H1 (cell line): Measurements from ENCODE around the gene ZNF597. TPM values are rescaled to one million over a fixed set of nuclear protein-coding genes. Genes with fewer than 3 reads are reported as not detected.

ENCODE experiments used
- CTCF ChIA-PET: fragments of 300-600 bp; sonication (Branson Sonifier 250); formaldehyde crosslinking; loops from one replicate; lab custom pipeline; 2021; ENCODE audit not compliant: partially characterized antibody; lab: Charles Lee
- POLR2A ChIA-PET: fragments of 300-600 bp; sonication (Branson Sonifier 250); formaldehyde crosslinking; loops from one replicate; lab custom pipeline; 2021; ENCODE audit warnings: inconsistent platforms; ENCODE audit not compliant: partially characterized antibody; lab: Charles Lee
- DNase-seq, 2 experiments: peaks; one replicate each; pipeline versions ENCODE4 v3.0.0 to v3.0.0-alpha.2; 2010 to 2022; ENCODE audit warnings: low spot score in 2 of 2, low read depth in 1 of 2, mixed read lengths in 1 of 2
- FAIRE-seq: peaks from 2 replicates; lab custom pipeline; 2011; peaks lifted over from hg19 to GRCh38; lab: Jason Lieb, UNC
- H2AFZ ChIP-seq: 2 replicates; pipeline ENCODE4 v1.8.1; 2012; ENCODE audit warnings: low read length, inconsistent platforms
- H2AK5ac ChIP-seq: 2 replicates; pipeline ENCODE4 v1.6.1; 2013; ENCODE audit warnings: low read depth, low read length
- H2BK120ac ChIP-seq: replicated peaks from 2 replicates; pipeline ENCODE3; 2013; ENCODE audit warnings: low read depth, low read length, inconsistent platforms
- H2BK12ac ChIP-seq: 2 replicates; pipeline ENCODE4 v1.6.1; 2013; ENCODE audit warnings: low read depth, low read length
- H2BK15ac ChIP-seq: 2 replicates; pipeline ENCODE4 v1.6.1; 2013; ENCODE audit warnings: low read length
- H2BK20ac ChIP-seq: 2 replicates; pipeline ENCODE4 v1.6.1; 2013; ENCODE audit warnings: low read length
- H2BK5ac ChIP-seq: 2 replicates; pipeline ENCODE4 v1.6.1; 2013; ENCODE audit warnings: low read depth, low read length
- H3K14ac ChIP-seq: 2 replicates; pipeline ENCODE4 v1.6.1; 2013; ENCODE audit warnings: inconsistent platforms; ENCODE audit not compliant: insufficient read length
- H3K18ac ChIP-seq: 2 replicates; pipeline ENCODE4 v1.6.1; 2013; ENCODE audit warnings: low read length; ENCODE audit errors: extremely low read depth
- H3K23ac ChIP-seq: 2 replicates; pipeline ENCODE4 v1.6.1; 2013; ENCODE audit warnings: inconsistent platforms; ENCODE audit not compliant: insufficient read length
- H3K23me2 ChIP-seq: 2 replicates; pipeline ENCODE4 v1.6.1; 2013; ENCODE audit warnings: low read depth, low read length
- H3K27ac ChIP-seq: 2 replicates; pipeline ENCODE4 v1.6.1; 2011; ENCODE audit warnings: low read depth, low read length, inconsistent platforms
- H3K27me3 ChIP-seq, 4 experiments: replicated peaks in 1 of 4; 1 replicate in 1 of 4; 2 replicates in 3 of 4; pipeline versions ENCODE4 v1.6.1 to v1.8.1; 2011 to 2013; ENCODE audit warnings: low read length in 3 of 4, mild to moderate bottlenecking in 3 of 4, inconsistent platforms in 2 of 4, mixed read lengths in 2 of 4, moderate library complexity in 1 of 4; ENCODE audit not compliant: control insufficient read depth in 3 of 4, insufficient read depth in 3 of 4; ENCODE audit errors: extremely low read depth in 1 of 4
- H3K36me3 ChIP-seq, 4 experiments: 2 replicates each; pipeline versions ENCODE4 v1.6.1 to v1.8.1; 2011 to 2013; ENCODE audit warnings: mild to moderate bottlenecking in 4 of 4, low read length in 3 of 4, moderate library complexity in 2 of 4, control low read depth in 1 of 4, inconsistent platforms in 1 of 4; ENCODE audit not compliant: insufficient read depth in 4 of 4, control insufficient read depth in 2 of 4
- H3K4ac ChIP-seq: replicated peaks from 2 replicates; pipeline ENCODE3; 2013; ENCODE audit warnings: low read length, low read depth, mixed read lengths, inconsistent platforms; ENCODE audit not compliant: insufficient read length
- H3K4me1 ChIP-seq, 4 experiments: replicated peaks in 1 of 4; 1 replicate in 1 of 4; 2 replicates in 3 of 4; pipeline versions ENCODE4 v1.6.1 to v1.8.1; 2011 to 2013; ENCODE audit warnings: low read length in 3 of 4, inconsistent platforms in 2 of 4, mixed read lengths in 1 of 4; ENCODE audit not compliant: insufficient read depth in 4 of 4, control insufficient read depth in 3 of 4
- H3K4me2 ChIP-seq, 2 experiments: 2 replicates each; pipeline versions ENCODE4 v1.6.1 to v1.8.1; 2011 to 2013; ENCODE audit warnings: low read depth in 2 of 2, low read length in 2 of 2, control low read depth in 1 of 2, inconsistent platforms in 1 of 2, mild to moderate bottlenecking in 1 of 2; ENCODE audit not compliant: insufficient read depth in 1 of 2
- H3K4me3 ChIP-seq, 4 experiments: fragments of 200-600, 300-600 bp in 1 of 4; sonication (generic), shearing (Covaris generic), sonication (Bioruptor Twin) in 1 of 4; 2 replicates each; pipeline versions ENCODE4 v1.5.1 to v1.8.1; 2011 to 2016; ENCODE audit warnings: low read length in 4 of 4, low read depth in 3 of 4, control low read depth in 2 of 4, inconsistent platforms in 2 of 4, mild to moderate bottlenecking in 2 of 4, mixed read lengths in 1 of 4, moderate library complexity in 1 of 4; ENCODE audit not compliant: insufficient read depth in 2 of 4; ENCODE audit errors: extremely low read depth in 1 of 4
- H3K56ac ChIP-seq: replicated peaks from 2 replicates; pipeline ENCODE3; 2013; ENCODE audit warnings: low read depth, mild to moderate bottlenecking, mixed read lengths, low read length, inconsistent platforms; ENCODE audit not compliant: insufficient read length
- H3K79me1 ChIP-seq: 2 replicates; pipeline ENCODE4 v1.6.1; 2013; ENCODE audit warnings: low read depth, low read length, control low read depth
- H3K79me2 ChIP-seq, 2 experiments: 2 replicates each; pipeline versions ENCODE4 v1.6.1 to v1.8.1; 2012 to 2013; ENCODE audit warnings: low read length in 2 of 2, mild to moderate bottlenecking in 2 of 2, inconsistent platforms in 1 of 2; ENCODE audit not compliant: insufficient read depth in 2 of 2, control insufficient read depth in 1 of 2
- H3K9ac ChIP-seq, 4 experiments: replicated peaks in 1 of 4; 1 replicate in 1 of 4; 2 replicates in 3 of 4; pipeline versions ENCODE4 v1.6.1 to v1.8.1; 2011 to 2013; ENCODE audit warnings: low read depth in 3 of 4, low read length in 3 of 4, control low read depth in 2 of 4, mild to moderate bottlenecking in 2 of 4, moderate library complexity in 2 of 4, inconsistent platforms in 1 of 4; ENCODE audit errors: extremely low read depth in 1 of 4
- H3K9me3 ChIP-seq, 2 experiments: 2 replicates each; pipeline versions ENCODE4 v1.6.1 to v1.8.1; 2012 to 2013; ENCODE audit warnings: mild to moderate bottlenecking in 2 of 2, moderate library complexity in 2 of 2, control low read depth in 1 of 2, inconsistent platforms in 1 of 2, low read depth in 1 of 2, low read length in 1 of 2, mixed read lengths in 1 of 2; ENCODE audit not compliant: insufficient read depth in 2 of 2
- H4K20me1 ChIP-seq, 2 experiments: replicated peaks in 1 of 2; 2 replicates each; pipeline versions ENCODE3 to v1.8.1; 2011 to 2013; ENCODE audit warnings: inconsistent platforms in 2 of 2, low read length in 2 of 2, mild to moderate bottlenecking in 1 of 2; ENCODE audit not compliant: insufficient read depth in 2 of 2, control insufficient read depth in 1 of 2
- H4K5ac ChIP-seq: 2 replicates; pipeline ENCODE4 v1.6.1; 2013; ENCODE audit warnings: low read length, low read depth, mixed read lengths, inconsistent platforms; ENCODE audit not compliant: insufficient read length
- H4K8ac ChIP-seq: 2 replicates; pipeline ENCODE4 v1.8.0; 2013; ENCODE audit warnings: mild to moderate bottlenecking, moderate library complexity, low read length, inconsistent platforms; ENCODE audit not compliant: insufficient read depth; ENCODE audit errors: extremely low read depth
- H4K91ac ChIP-seq: replicated peaks from 2 replicates; pipeline ENCODE3; 2013; ENCODE audit warnings: low read length, mixed read lengths, inconsistent platforms; ENCODE audit not compliant: insufficient read length
- ATF3 ChIP-seq: IDR thresholded peaks from 2 replicates; pipeline ENCODE4 v1.6.1; 2011; ENCODE audit warnings: low read depth, mild to moderate bottlenecking, low read length; ENCODE audit not compliant: insufficient read depth
- CEBPB ChIP-seq: IDR thresholded peaks from 2 replicates; pipeline ENCODE4 v1.6.1; 2012; ENCODE audit warnings: low read depth, low read length
- E2F6 ChIP-seq: IDR thresholded peaks from 2 replicates; pipeline ENCODE4 v1.6.1; 2012; ENCODE audit warnings: inconsistent platforms
- JUND ChIP-seq: IDR thresholded peaks from 2 replicates; pipeline ENCODE4 v1.6.1; 2011; ENCODE audit warnings: mild to moderate bottlenecking, improper control_type of control experiment, low read length
- POLR2A ChIP-seq, 2 experiments: IDR thresholded peaks; 1 replicate in 1 of 2; 2 replicates in 1 of 2; pipeline ENCODE4 v1.6.1; 2011; ENCODE audit warnings: low read depth in 2 of 2, low read length in 2 of 2, mild to moderate bottlenecking in 2 of 2; ENCODE audit errors: control extremely low read depth in 1 of 2
- POU5F1 ChIP-seq: IDR thresholded peaks from 2 replicates; pipeline ENCODE4 v1.6.1; 2011; ENCODE audit warnings: low read depth, mild to moderate bottlenecking, low read length, moderate library complexity
- RNF2 ChIP-seq: fragments of 200-900, 300-1000 bp; sonication (generic); IDR thresholded peaks from 2 replicates; pipeline ENCODE4 v1.7.1; 2016; ENCODE audit warnings: borderline replicate concordance, low read depth, mild to moderate bottlenecking, antibody characterized with exemption, low read length; ENCODE audit not compliant: poor library complexity, severe bottlenecking; ENCODE audit errors: missing control alignments
- SIRT6 ChIP-seq: IDR thresholded peaks from one replicate; pipeline ENCODE4 v1.7.1; 2012; ENCODE audit warnings: low read length, inconsistent platforms
- SRF ChIP-seq: IDR thresholded peaks from 2 replicates; pipeline ENCODE4 v1.6.1; 2011; ENCODE audit warnings: mild to moderate bottlenecking, low read depth, low read length, moderate library complexity
- TAF1 ChIP-seq: IDR thresholded peaks from 2 replicates; pipeline ENCODE4 v1.6.1; 2011; ENCODE audit warnings: mild to moderate bottlenecking, low read depth, low read length
- TCF12 ChIP-seq: IDR thresholded peaks from 2 replicates; pipeline ENCODE4 v1.6.1; 2011; ENCODE audit warnings: low read depth, mild to moderate bottlenecking, low read length
- WGBS, 2 experiments: shearing (Covaris generic) in 1 of 2; methylation state at CpG; one replicate each; pipeline versions ENCODE4 v1.1.6 to v1.1.7; 2013 to 2015; ENCODE audit warnings: low lambda C conversion rate in 2 of 2, mixed read lengths in 2 of 2, inconsistent platforms in 1 of 2, low coverage in 1 of 2, missing lambda C conversion rate in 1 of 2; ENCODE audit not compliant: insufficient replicate concordance in 2 of 2, insufficient coverage in 1 of 2, insufficient read length in 1 of 2; ENCODE audit errors: extremely low coverage in 1 of 2, missing lambda C conversion rate in 1 of 2; 5-methylcytosine and 5-hydroxymethylcytosine counted together
- polyA plus RNA-seq, 7 experiments: library from polyadenylated mRNA; depleted of rRNA in 3 of 7; stranded (reverse) in 5 of 7; unstranded in 2 of 7; fragments of >200 nt in 5 of 7; fragments of 200-250 nt in 2 of 7; gene quantifications; 1 replicate in 5 of 7; 2 replicates in 1 of 7; 4 replicates in 1 of 7; pipeline versions ENCODE4 v1.2.1 to v1.2.3, GENCODE V29; 2011 to 2013; ENCODE audit warnings: missing spikeins in 2 of 7, mixed read lengths in 2 of 7
- total RNA-seq: library from RNA; stranded (reverse); fragmentation: NEBNext Ultra II Directional; extraction: Animal tissue kit (Norgen Biotek cat#: 25700); gene quantifications from 2 replicates; pipeline ENCODE4 v1.2.1, GENCODE V29; 2021

The ZNF597 gene
- total and polyA plus RNA-seq, 2 of the 8 experiments (the other 6 are each of a cell fraction or from before 2014, with no cell fraction given), result 0.68 to 2.6 TPM

GRCh38 chr16:3459401-3460090 lies 16.2 kb upstream of the ZNF597 start:
- Histone ChIP-seq H2BK120ac (no peak overlapping the region), H2BK5ac (no peak overlapping the region), H3K27me3 (no peaks in the 10 kb centered on the region), H3K18ac (no peak overlapping the region), H4K5ac (no peak overlapping the region), H3K36me3 (no peaks in the 10 kb centered on the region), H3K56ac (no peak overlapping the region), H4K91ac (no peak overlapping the region), H4K8ac (no peak overlapping the region), H2BK15ac (no peak overlapping the region), H3K79me1 (peaks cover 4% of the 10 kb centered on the region; the same call in 1 of the 2 replicates), H2AK5ac (no peak overlapping the region), H2BK12ac (no peak overlapping the region), H3K4me1 (peaks cover 6 to 29% (median 18%) of the 10 kb centered on the region in 4 experiments; a peak in 6 of 7 replicates), H2AFZ (no peak overlapping the region), H3K4me2 (peak overlapping the region; percentile 72 to 85), H3K23me2 (peaks cover 8% of the 10 kb centered on the region; the same call in 1 of the 2 replicates), H3K27ac (0 out of 2 replicates have a peak overlapping the region, but pooled peaks have one; percentile 21), H2BK20ac (no peak overlapping the region), H3K9ac (peak overlapping the region in 1 of 4 experiments; percentile 18; a peak in 2 of 7 replicates), H3K4ac (no peak overlapping the region), H3K4me3 (peak overlapping the region; percentile 16 to 97 (median 53); a peak in 6 of 8 replicates), H3K79me2 (peaks cover 12 to 63% of the 10 kb centered on the region in 2 experiments), H3K9me3 (no peaks in the 10 kb centered on the region), H3K23ac (no peak overlapping the region), H3K14ac (no peak overlapping the region), H4K20me1 (peaks cover 8 to 13% of the 10 kb centered on the region in 2 experiments)
- ChIA-PET POLR2A (no interaction called here), CTCF (interaction anchor here (0.6 kb wide), 1 partner anchor 1055 kb away, joined by 4 read pairs; no protein-coding TSS in a partner anchor)
- WGBS, 2 experiments, result 53% methylated on average over 9 of the region's 9 CpGs; no CpG with 5 or more reads in 1 of the 2 experiments
- FAIRE-seq (no peak), DNase-seq (no peak)
- TF ChIP-seq SIRT6 (no peak), POLR2A (IDR thresholded peaks at IDR 0.05; ENCODE audit: control extremely low read depth in 1 of 2, low read depth in 2 of 2, low read length in 2 of 2) (no peak), RNF2 (no peak), TCF12 (no peak), POU5F1 (no peak), SRF (no peak), JUND (no peak), TAF1 (no peak), CEBPB (no peak), E2F6 (no peak), ATF3 (no peak)
